Gastrocnemius medialis (tissue), 4 donors: ENCODE data around the gene FGD4. TPM values are rescaled to one million over a fixed set of nuclear protein-coding genes. Genes with fewer than 3 reads are reported as not detected.
A peak's percentile ranks its signal among the peaks of the same experiment; 100 is the strongest.

Experiments used
- ATAC-seq, 2 donors: fragments of 150-250 bp; one replicate each; pipeline ENCODE4 v1.9.1; 2016
- DNase-seq, 2 donors: peaks; one replicate each; pipeline ENCODE4 v3.0.0-alpha.2; 2019
- H3K27ac ChIP-seq, 4 donors: fragments of 200-600 bp; sonication (generic); 1 replicate in 1 of 4; 2 replicates in 3 of 4; pipeline ENCODE4 v1.5.1; 2016 to 2018; ENCODE audit warnings: mild to moderate bottlenecking in 2 of 4, moderate library complexity in 1 of 4
- H3K27me3 ChIP-seq, 3 donors: fragments of 200-600 bp; sonication (generic) in 2 of 3; 1 replicate in 1 of 3; 2 replicates in 2 of 3; pipeline versions ENCODE4 v1.5.1 to v1.6.0; 2016 to 2019; ENCODE audit warnings: mild to moderate bottlenecking in 1 of 3, moderate library complexity in 1 of 3
- H3K36me3 ChIP-seq, 2 donors: fragments of 200-600 bp; sonication (generic) in 1 of 2; one replicate each; pipeline ENCODE4 v1.5.1; 2017 to 2018
- H3K4me1 ChIP-seq, 2 donors: fragments of 200-600 bp; sonication (generic) in 1 of 2; one replicate each; pipeline ENCODE4 v1.5.1; 2016 to 2017; ENCODE audit warnings: mild to moderate bottlenecking in 2 of 2
- H3K4me3 ChIP-seq, 4 donors: fragments of 200-600 bp; sonication (generic) in 3 of 4; 1 replicate in 1 of 4; 2 replicates in 3 of 4; pipeline ENCODE4 v1.5.1; 2016 to 2019; ENCODE audit warnings: mild to moderate bottlenecking in 2 of 4
- H3K9me3 ChIP-seq, 3 donors: fragments of 200-600 bp; sonication (generic) in 2 of 3; 1 replicate in 1 of 3; 2 replicates in 2 of 3; pipeline ENCODE4 v1.5.1; 2016 to 2019
- CTCF ChIP-seq, 5 experiments: fragments of 450-650 bp in 3 of 5; fragments of 200-600 bp in 2 of 5; sonication (generic) in 2 of 5; IDR thresholded peaks in 4 of 5; conservative IDR thresholded peaks in 1 of 5; 1 replicate in 4 of 5; 2 replicates in 1 of 5; pipeline ENCODE4 v1.5.1; 2016 to 2019; ENCODE audit warnings: antibody characterized with exemption in 5 of 5, mild to moderate bottlenecking in 3 of 5, moderate library complexity in 3 of 5
- POLR2A ChIP-seq, 2 donors: fragments of 450-650 bp; IDR thresholded peaks; one replicate each; pipeline ENCODE4 v1.6.1; 2017; ENCODE audit warnings: antibody characterized with exemption in 2 of 2, mild to moderate bottlenecking in 2 of 2, moderate library complexity in 2 of 2
- in situ Hi-C, 4 donors: fragments of 200-750 bp; cut with MboI; loops; one replicate each; pipeline versions ENCODE4 v1.15.0 to v1.8.0; 2017; ENCODE audit warnings: low sequenced_read_pairs in 4 of 4
- intact Hi-C: fragments of 100-400 bp; cut with DNase I; formaldehyde crosslinking; loops from one replicate; pipeline ENCODE4 v1.15.1; 2023; ENCODE audit warnings: low total_unique reads
- total RNA-seq, 4 donors: library from RNA; depleted of rRNA; stranded (reverse); fragments of >200 nt; gene quantifications; one replicate each; pipeline versions ENCODE4 v1.1.0 to v1.2.3, GENCODE V29; 2016

Gene FGD4
- total RNA-seq, 4 donors from 2014 or later = 18.8 to 60.3 (median 40.8) TPM

GRCh38 chr12:32536000-32536345 is 136.6 kb downstream of the FGD4 start:
- ATAC-seq = no peak
- H3K4me1 ChIP-seq = peaks cover 62 to 75% of the 10 kb centered on the region in 2 donors
- intact Hi-C loops = loop anchor here (1.0 to 5.0 kb wide), 4 partner anchors 31 to 1486 kb away; partner anchors contain the start of genes ALG10 and DNM1L

GRCh38 chr12:32541754-32542374 is 142.5 kb downstream of the FGD4 start:
- H3K4me3 ChIP-seq = peak overlapping the region in 1 of 4 donors; percentile 12
- no peak for ATAC-seq
- no peaks in the 10 kb centered on the region for H3K9me3 ChIP-seq
- peaks cover 50 to 71% of the 10 kb centered on the region in 2 donors for H3K4me1 ChIP-seq
- no peaks in the 10 kb centered on the region for H3K27me3 ChIP-seq
- in situ Hi-C loops = no loop called here
- DNase-seq = no peak
- H3K36me3 ChIP-seq = no peaks in the 10 kb centered on the region
- TF ChIP-seq POLR2A (IDR thresholded peaks at IDR 0.05) = no peak
- no peak for TF ChIP-seq CTCF (IDR thresholded peaks at IDR 0.05 in 4 of 5, conservative IDR thresholded peaks at IDR 0.05 in 1 of 5)
- peak overlapping the region; percentile 21 to 62 (median 50) for H3K27ac ChIP-seq
- intact Hi-C loops = no loop called here

More at GRCh38 chr12:32536000-32536345, 136.6 kb downstream of the FGD4 start:
- Histone ChIP-seq H3K9me3 (no peaks in the 10 kb centered on the region), H3K4me3 (peak overlapping the region; percentile 49 to 62 (median 58)), H3K27me3 (no peaks in the 10 kb centered on the region), H3K27ac (peak overlapping the region; percentile 71 to 92 (median 80)), H3K36me3 (no peaks in the 10 kb centered on the region)
- in situ Hi-C loops = no loop called here
- DNase-seq = no peak
- no peak for TF ChIP-seq POLR2A (IDR thresholded peaks at IDR 0.05)
- TF ChIP-seq CTCF (IDR thresholded peaks at IDR 0.05 in 4 of 5, conservative IDR thresholded peaks at IDR 0.05 in 1 of 5) = no peak

- peak overlapping the region in 1 of 4 donors; percentile 1 for H3K4me3 ChIP-seq
- H3K36me3 ChIP-seq = no peaks in the 10 kb centered on the region
- H3K27me3 ChIP-seq = no peaks in the 10 kb centered on the region
- DNase-seq (no peak), ATAC-seq (no peak)
- H3K4me1 ChIP-seq = peaks cover 49 to 69% of the 10 kb centered on the region in 2 donors
- in situ Hi-C loops (no loop called here), intact Hi-C loops (no loop called here)
- H3K9me3 ChIP-seq = no peaks in the 10 kb centered on the region
- TF ChIP-seq POLR2A (IDR thresholded peaks at IDR 0.05) = no peak
- no peak for TF ChIP-seq CTCF (IDR thresholded peaks at IDR 0.05 in 4 of 5, conservative IDR thresholded peaks at IDR 0.05 in 1 of 5)
- H3K27ac ChIP-seq = peak overlapping the region; percentile 21 to 62 (median 50)
Observed at GRCh38 chr12:32542428-32543229, 143.3 kb downstream of the FGD4 start.

- TF ChIP-seq POLR2A (IDR thresholded peaks at IDR 0.05) = no peak
- TF ChIP-seq CTCF (IDR thresholded peaks at IDR 0.05 in 4 of 5, conservative IDR thresholded peaks at IDR 0.05 in 1 of 5) = no peak
- Histone ChIP-seq H3K9me3 (no peaks in the 10 kb centered on the region), H3K27ac (peak overlapping the region in 1 of 4 donors; percentile 41), H3K4me3 (no peak overlapping the region), H3K4me1 (peaks cover 59 to 79% of the 10 kb centered on the region in 2 donors), H3K27me3 (no peaks in the 10 kb centered on the region), H3K36me3 (no peaks in the 10 kb centered on the region)
- intact Hi-C loops (no loop called here), in situ Hi-C loops (no loop called here)
- no peak for ATAC-seq
- DNase-seq = no peak
Observed at GRCh38 chr12:32544893-32545292, 145.5 kb downstream of the FGD4 start.
